GM23248 (cell line): ENCODE results near the gene TUBB6.

Experiments used
- EZH2 ChIP-seq: fragments of 200-600 bp; sonication (generic); IDR thresholded peaks from 2 replicates; pipeline ENCODE4 v1.6.1; 2018; ENCODE audit warnings: antibody characterized with exemption, mild to moderate bottlenecking; ENCODE audit not compliant: insufficient read depth, poor library complexity, severe bottlenecking
- EZH2phosphoT487 ChIP-seq: fragments of 200-600 bp; sonication (generic); IDR thresholded peaks from 2 replicates; pipeline ENCODE4 v1.6.1; 2018; ENCODE audit warnings: antibody characterized with exemption, moderate library complexity, mild to moderate bottlenecking, low read depth; ENCODE audit not compliant: insufficient read depth

GRCh38 chr18:12369211-12369610 is 61.2 kb downstream of the TUBB6 start:
- no peak for TF ChIP-seq EZH2
- no peak for TF ChIP-seq EZH2phosphoT487
